ENCODE data around the gene IGFBP2. TPM values are rescaled to one million over a fixed set of nuclear protein-coding genes. Genes with fewer than 3 reads are reported as not detected.
A peak's percentile ranks its signal among the peaks of the same experiment; 100 is the strongest.

Gene IGFBP2
- total RNA-seq: 2,796 and 2,855 TPM in 2 replicates
- long read RNA-seq, transcript IGFBP2-201 (4 exons, 1,439 nt): major isoform, 13 of 15 reads
- long read RNA-seq, partial matches to known transcripts: 0 of 15 reads
- long read RNA-seq, other reads (novel, unspliced or antisense): 2 of 15 reads

GRCh38 chr2:216632952-216633615 lies at the start of gene IGFBP2:
Gene IGFBP2, plus strand, starts transcription at chr2:216633420. Its CDS starts 104 bp downstream, at chr2:216633524.
- DNase-seq (ENCODE audit: extremely low spot score, unreplicated experiment): peak; percentile 90
- no peaks in the 10 kb centered on the region for H3K27me3 Mint-ChIP-seq (ENCODE audit: unreplicated experiment)
- no peak for TF ChIP-seq CTCF (IDR thresholded peaks at IDR 0.05)
- peaks cover 23% of the 10 kb centered on the region for H3K36me3 Mint-ChIP-seq (ENCODE audit: unreplicated experiment)
- peak within 1 kb of the TSS; percentile 99 for H3K27ac Mint-ChIP-seq (ENCODE audit: unreplicated experiment)
- H3K4me1 Mint-ChIP-seq (ENCODE audit: unreplicated experiment): peaks cover 33% of the 10 kb centered on the region
- peak within 1 kb of the TSS; percentile 96 for H3K4me3 Mint-ChIP-seq (ENCODE audit: unreplicated experiment)
- no peaks in the 10 kb centered on the region for H3K9me3 Mint-ChIP-seq (ENCODE audit: unreplicated experiment)

GRCh38 chr2:216583606-216584005 lies 49.6 kb upstream of the IGFBP2 start:
- H3K4me1 Mint-ChIP-seq (ENCODE audit: unreplicated experiment): peaks cover 12% of the 10 kb centered on the region
- H3K27me3 Mint-ChIP-seq (ENCODE audit: unreplicated experiment): no peaks in the 10 kb centered on the region
- no peak for DNase-seq (ENCODE audit: extremely low spot score, unreplicated experiment)
- H3K27ac Mint-ChIP-seq (ENCODE audit: unreplicated experiment): no peak overlapping the region
- H3K4me3 Mint-ChIP-seq (ENCODE audit: unreplicated experiment): no peak overlapping the region
- TF ChIP-seq CTCF (IDR thresholded peaks at IDR 0.05): no peak
- H3K36me3 Mint-ChIP-seq (ENCODE audit: unreplicated experiment): no peaks in the 10 kb centered on the region
- H3K9me3 Mint-ChIP-seq (ENCODE audit: unreplicated experiment): no peaks in the 10 kb centered on the region

- no peak for DNase-seq (ENCODE audit: extremely low spot score, unreplicated experiment)
- Mint-ChIP-seq H3K27me3 (ENCODE audit: unreplicated experiment) (no peaks in the 10 kb centered on the region), H3K27ac (ENCODE audit: unreplicated experiment) (no peak overlapping the region), H3K9me3 (ENCODE audit: unreplicated experiment) (no peaks in the 10 kb centered on the region), H3K4me3 (ENCODE audit: unreplicated experiment) (no peak overlapping the region), H3K4me1 (ENCODE audit: unreplicated experiment) (peaks cover 12% of the 10 kb centered on the region), H3K36me3 (ENCODE audit: unreplicated experiment) (no peaks in the 10 kb centered on the region)
- TF ChIP-seq CTCF (IDR thresholded peaks at IDR 0.05): no peak
Measured at GRCh38 chr2:216584112-216584511, 49.1 kb upstream of the IGFBP2 start.

- DNase-seq (ENCODE audit: extremely low spot score, unreplicated experiment): no peak
- Mint-ChIP-seq H3K27me3 (ENCODE audit: unreplicated experiment) (no peaks in the 10 kb centered on the region), H3K36me3 (ENCODE audit: unreplicated experiment) (no peaks in the 10 kb centered on the region), H3K4me1 (ENCODE audit: unreplicated experiment) (peaks cover 25% of the 10 kb centered on the region), H3K4me3 (ENCODE audit: unreplicated experiment) (no peak overlapping the region), H3K27ac (ENCODE audit: unreplicated experiment) (no peak overlapping the region), H3K9me3 (ENCODE audit: unreplicated experiment) (no peaks in the 10 kb centered on the region)
- TF ChIP-seq CTCF (IDR thresholded peaks at IDR 0.05): no peak
Measured at GRCh38 chr2:216585441-216585840, 47.8 kb upstream of the IGFBP2 start.

- H3K36me3 Mint-ChIP-seq (ENCODE audit: unreplicated experiment): no peaks in the 10 kb centered on the region
- peak overlapping the region; percentile 40 for H3K27ac Mint-ChIP-seq (ENCODE audit: unreplicated experiment)
Measured at GRCh38 chr2:216588861-216589710, 44.1 kb upstream of the IGFBP2 start.

More at GRCh38 chr2:216588861-216589710, 44.1 kb upstream of the IGFBP2 start:
- H3K4me1 Mint-ChIP-seq (ENCODE audit: unreplicated experiment): peaks cover 23% of the 10 kb centered on the region
- TF ChIP-seq CTCF (IDR thresholded peaks at IDR 0.05): no peak
- DNase-seq (ENCODE audit: extremely low spot score, unreplicated experiment): no peak
- H3K4me3 Mint-ChIP-seq (ENCODE audit: unreplicated experiment): no peak overlapping the region
- H3K9me3 Mint-ChIP-seq (ENCODE audit: unreplicated experiment): no peaks in the 10 kb centered on the region
- no peaks in the 10 kb centered on the region for H3K27me3 Mint-ChIP-seq (ENCODE audit: unreplicated experiment)

Measured in osteocyte (in vitro differentiated cells).